Liver (tissue), 9 donors: ENCODE data around the gene SH2D3A. TPM values are rescaled to one million over a fixed set of nuclear protein-coding genes. Genes with fewer than 3 reads are reported as not detected.

Source experiments
- DNase-seq: peaks from one replicate; pipeline ENCODE4 v3.0.0-alpha.2; 2017; ENCODE audit warnings: low spot score
- H3K27ac ChIP-seq, 2 donors: one replicate each; pipeline ENCODE4 v1.7.0; 2013; ENCODE audit warnings: inconsistent platforms in 2 of 2, low read length in 2 of 2, control low read depth in 1 of 2, low read depth in 1 of 2, mild to moderate bottlenecking in 1 of 2
- H3K27me3 ChIP-seq, 4 donors: one replicate each; pipeline versions ENCODE4 v1.6.1 to v1.7.0; 2013; ENCODE audit warnings: low read length in 3 of 4, inconsistent platforms in 1 of 4, mild to moderate bottlenecking in 1 of 4, moderate library complexity in 1 of 4; ENCODE audit not compliant: control insufficient read depth in 4 of 4, insufficient read depth in 4 of 4
- H3K36me3 ChIP-seq, 4 donors: one replicate each; pipeline versions ENCODE4 v1.6.1 to v1.7.0; 2013; ENCODE audit warnings: low read length in 3 of 4, mild to moderate bottlenecking in 3 of 4, low read depth in 1 of 4, moderate library complexity in 1 of 4; ENCODE audit not compliant: control insufficient read depth in 4 of 4, insufficient read depth in 3 of 4
- H3K4me1 ChIP-seq, 4 donors: one replicate each; pipeline versions ENCODE4 v1.6.1 to v1.7.0; 2013; ENCODE audit warnings: low read length in 3 of 4, mild to moderate bottlenecking in 3 of 4, moderate library complexity in 1 of 4; ENCODE audit not compliant: control insufficient read depth in 4 of 4, insufficient read depth in 4 of 4
- H3K4me3 ChIP-seq, 3 donors: one replicate each; pipeline versions ENCODE4 v1.6.1 to v1.7.0; 2013; ENCODE audit warnings: low read length in 3 of 3, control low read depth in 1 of 3, low read depth in 1 of 3, mild to moderate bottlenecking in 1 of 3
- H3K9ac ChIP-seq, 2 donors: one replicate each; pipeline ENCODE4 v1.7.0; 2013; ENCODE audit warnings: low read length in 2 of 2, mild to moderate bottlenecking in 2 of 2, moderate library complexity in 2 of 2, control low read depth in 1 of 2, low read depth in 1 of 2
- H3K9me3 ChIP-seq, 4 donors: one replicate each; pipeline versions ENCODE4 v1.6.1 to v1.7.0; 2013; ENCODE audit warnings: low read length in 3 of 4; ENCODE audit not compliant: control insufficient read depth in 4 of 4
- ATF3 ChIP-seq: IDR thresholded peaks from 2 replicates; pipeline ENCODE4 v1.6.1; 2016; ENCODE audit warnings: antibody characterized with exemption
- CTCF ChIP-seq: fragments of 150-350 bp; IDR thresholded peaks from 2 replicates; pipeline ENCODE4 v1.5.1; 2017; ENCODE audit warnings: improper control_type of control experiment, low read depth, low read length; ENCODE audit not compliant: missing input control
- FOXA1 ChIP-seq: IDR thresholded peaks from 2 replicates; pipeline ENCODE4 v1.6.1; 2016; ENCODE audit warnings: antibody characterized with exemption
- HNF4G ChIP-seq: IDR thresholded peaks from 2 replicates; pipeline ENCODE4 v1.6.1; 2016; ENCODE audit warnings: antibody characterized with exemption
- MAX ChIP-seq: IDR thresholded peaks from 2 replicates; pipeline ENCODE4 v1.6.1; 2016; ENCODE audit warnings: antibody characterized with exemption
- NR2F2 ChIP-seq: IDR thresholded peaks from 2 replicates; pipeline ENCODE4 v1.6.1; 2016; ENCODE audit warnings: antibody characterized with exemption
- REST ChIP-seq: IDR thresholded peaks from 2 replicates; pipeline ENCODE4 v1.6.1; 2016; ENCODE audit warnings: antibody characterized with exemption, mild to moderate bottlenecking
- RXRA ChIP-seq, 2 donors: IDR thresholded peaks; 2 replicates each; pipeline ENCODE4 v1.6.1; 2017 to 2018; ENCODE audit warnings: antibody characterized with exemption in 2 of 2, mild to moderate bottlenecking in 1 of 2
- SP1 ChIP-seq: IDR thresholded peaks from 2 replicates; pipeline ENCODE4 v1.6.1; 2018; ENCODE audit warnings: antibody characterized with exemption, mild to moderate bottlenecking
- YY1 ChIP-seq: IDR thresholded peaks from 2 replicates; pipeline ENCODE4 v1.6.1; 2016; ENCODE audit warnings: antibody characterized with exemption, mild to moderate bottlenecking
- ZBTB33 ChIP-seq: IDR thresholded peaks from 2 replicates; pipeline ENCODE4 v1.6.1; 2016; ENCODE audit warnings: antibody characterized with exemption
- WGBS: extraction: QIAGEN DNeasy Blood & Tissue Kit; methylation state at CpG from one replicate; pipeline ENCODE4 v1.1.7; 2013; 5-methylcytosine and 5-hydroxymethylcytosine counted together
- polyA plus RNA-seq, 2 donors: library from polyadenylated mRNA; stranded (reverse) in 1 of 2; unstranded in 1 of 2; fragments of 200-250 nt in 1 of 2; fragments of >200 nt in 1 of 2; fragmentation: Nextera tagmentation in 1 of 2; extraction: Ambion mirVana in 1 of 2; gene quantifications; one replicate each; pipeline versions ENCODE4 v1.2.1 to v1.2.3, GENCODE V29; 2013 to 2015
- total RNA-seq, 2 donors: library from RNA; depleted of rRNA; stranded (reverse); fragments of >200 nt; gene quantifications; one replicate each; pipeline ENCODE4 v1.2.3, GENCODE V29; 2014
- donor health status: healthy.
- donor health status: healthy.
- donor health status: healthy.
- donor health status: healthy.
- donor health status: healthy.

SH2D3A gene
- total and polyA plus RNA-seq, 4 donors: 0.23 to 1.0 (median 0.77) TPM

GRCh38 chr19:6707658-6708018, 59.6 kb downstream of the SH2D3A start:
- peaks cover 0 to 32% (median 12%) of the 10 kb centered on the region in 4 donors for H3K4me1 ChIP-seq
- no peaks in the 10 kb centered on the region for H3K9me3 ChIP-seq
- H3K36me3 ChIP-seq: peaks cover 33 to 88% (median 69%) of the 10 kb centered on the region in 4 donors
- DNase-seq: no peak
- no peak for TF ChIP-seq YY1
- TF ChIP-seq FOXA1: no peak
- TF ChIP-seq CTCF: no peak
- TF ChIP-seq REST: no peak
- TF ChIP-seq SP1: no peak
- TF ChIP-seq NR2F2: no peak
- no peaks in the 10 kb centered on the region for H3K27me3 ChIP-seq
- no peak overlapping the region for H3K9ac ChIP-seq
- no peak overlapping the region for H3K4me3 ChIP-seq
- no peak overlapping the region for H3K27ac ChIP-seq
- WGBS: 72% methylated on average over 16 of the region's 16 CpGs

- no peak overlapping the region for H3K4me3 ChIP-seq
- TF ChIP-seq FOXA1 (no peak), MAX (no peak), RXRA (IDR thresholded peaks at IDR 0.05) (no peak), CTCF (no peak), ZBTB33 (no peak), ATF3 (no peak), HNF4G (no peak)
- peaks cover 0 to 27% (median 8%) of the 10 kb centered on the region in 4 donors for H3K4me1 ChIP-seq
- H3K27me3 ChIP-seq: no peaks in the 10 kb centered on the region
- WGBS: 73% methylated on average over 44 of the region's 44 CpGs
- H3K9ac ChIP-seq: no peak overlapping the region
- H3K27ac ChIP-seq: no peak overlapping the region
- peaks cover 32 to 87% (median 68%) of the 10 kb centered on the region in 4 donors for H3K36me3 ChIP-seq
- no peak for DNase-seq
- H3K9me3 ChIP-seq: no peaks in the 10 kb centered on the region
Measured at GRCh38 chr19:6707011-6707657, 60.1 kb downstream of the SH2D3A start.
